SKM-1 (cell line): ENCODE measurements around the gene SF3B3.

ENCODE experiments used
- DNase-seq: peaks from one replicate; lab custom pipeline; 2025; ENCODE audit not compliant: unreplicated experiment; lab: John Stamatoyannopoulos, UW

The SF3B3 gene

DNA sequence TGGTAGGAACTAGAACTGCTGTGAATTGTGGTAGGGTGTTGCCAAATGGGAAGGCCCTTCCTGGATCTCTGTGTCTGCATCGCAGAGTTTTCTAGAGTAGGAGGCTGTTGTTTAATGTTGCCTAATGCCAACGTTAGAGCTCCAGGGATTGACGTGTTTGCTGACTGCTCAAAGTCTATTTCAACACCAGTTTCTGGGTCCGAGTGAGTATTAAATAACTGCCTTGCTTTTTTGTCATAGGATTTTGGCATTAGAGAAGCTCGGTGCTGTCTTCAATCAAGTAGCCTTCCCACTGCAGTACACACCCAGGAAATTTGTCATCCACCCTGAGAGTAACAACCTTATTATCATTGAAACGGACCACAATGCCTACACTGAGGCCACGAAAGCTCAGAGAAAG, 40.0 kb downstream of the SF3B3 start:
- no peak for DNase-seq

DNA sequence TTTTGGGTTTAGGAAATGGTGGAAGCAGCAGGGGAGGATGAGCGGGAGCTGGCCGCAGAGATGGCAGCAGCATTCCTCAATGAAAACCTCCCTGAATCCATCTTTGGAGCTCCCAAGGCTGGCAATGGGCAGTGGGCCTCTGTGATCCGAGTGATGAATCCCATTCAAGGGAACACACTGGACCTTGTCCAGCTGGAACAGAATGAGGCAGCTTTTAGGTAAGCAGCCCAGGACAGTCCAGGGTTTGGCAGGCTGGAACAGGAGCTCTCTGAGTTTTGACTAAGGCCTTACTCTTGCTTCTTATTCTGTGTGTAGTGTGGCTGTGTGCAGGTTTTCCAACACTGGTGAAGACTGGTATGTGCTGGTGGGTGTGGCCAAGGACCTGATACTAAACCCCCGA, 41.4 kb downstream of the SF3B3 start:
- no peak for DNase-seq

DNA sequence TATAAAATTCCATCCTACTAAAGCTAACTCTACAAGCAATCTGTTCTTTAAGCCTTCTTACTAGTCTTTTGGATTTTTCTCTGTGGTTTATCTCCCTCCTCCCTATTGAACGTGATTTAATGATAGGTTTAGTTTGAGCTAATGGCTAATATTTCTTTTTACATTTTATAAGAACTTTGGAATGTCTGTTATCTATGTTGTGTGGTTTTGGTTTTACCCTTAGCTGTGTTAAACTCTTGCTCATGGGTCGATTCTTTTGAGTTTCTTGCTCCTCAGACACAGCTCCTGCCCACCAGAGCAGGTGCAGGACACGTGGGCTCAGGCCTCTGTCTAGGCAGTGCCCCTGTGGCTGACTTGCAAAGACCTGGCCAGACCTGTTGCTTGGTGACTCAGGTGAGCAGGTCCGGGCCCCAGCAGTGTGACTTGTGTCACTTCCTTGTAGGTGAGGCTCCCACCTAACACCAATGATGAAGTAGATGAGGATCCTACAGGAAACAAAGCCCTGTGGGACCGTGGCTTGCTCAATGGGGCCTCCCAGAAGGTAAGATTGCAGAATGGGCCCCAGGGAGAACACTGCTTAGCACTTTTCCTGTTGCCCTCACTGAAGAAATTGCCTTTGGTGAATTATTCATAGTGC, 45.1 kb downstream of the SF3B3 start:
- DNase-seq, result no peak

DNA sequence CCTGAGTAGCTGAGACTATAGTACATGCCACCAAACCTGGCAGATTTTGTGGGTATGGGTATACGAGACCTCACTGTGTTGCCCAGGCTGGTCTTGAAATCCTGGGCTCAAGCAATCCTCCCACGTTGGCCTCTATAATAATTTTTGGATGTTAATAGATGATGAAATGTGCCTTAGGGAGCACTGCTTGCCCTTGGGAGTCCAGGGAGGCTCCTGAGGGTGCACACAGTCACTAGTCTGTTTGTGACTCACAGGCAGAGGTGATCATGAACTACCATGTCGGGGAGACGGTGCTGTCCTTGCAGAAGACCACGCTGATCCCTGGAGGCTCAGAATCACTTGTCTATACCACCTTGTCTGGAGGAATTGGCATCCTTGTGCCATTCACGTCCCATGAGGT, 46.1 kb downstream of the SF3B3 start:
- no peak for DNase-seq

DNA sequence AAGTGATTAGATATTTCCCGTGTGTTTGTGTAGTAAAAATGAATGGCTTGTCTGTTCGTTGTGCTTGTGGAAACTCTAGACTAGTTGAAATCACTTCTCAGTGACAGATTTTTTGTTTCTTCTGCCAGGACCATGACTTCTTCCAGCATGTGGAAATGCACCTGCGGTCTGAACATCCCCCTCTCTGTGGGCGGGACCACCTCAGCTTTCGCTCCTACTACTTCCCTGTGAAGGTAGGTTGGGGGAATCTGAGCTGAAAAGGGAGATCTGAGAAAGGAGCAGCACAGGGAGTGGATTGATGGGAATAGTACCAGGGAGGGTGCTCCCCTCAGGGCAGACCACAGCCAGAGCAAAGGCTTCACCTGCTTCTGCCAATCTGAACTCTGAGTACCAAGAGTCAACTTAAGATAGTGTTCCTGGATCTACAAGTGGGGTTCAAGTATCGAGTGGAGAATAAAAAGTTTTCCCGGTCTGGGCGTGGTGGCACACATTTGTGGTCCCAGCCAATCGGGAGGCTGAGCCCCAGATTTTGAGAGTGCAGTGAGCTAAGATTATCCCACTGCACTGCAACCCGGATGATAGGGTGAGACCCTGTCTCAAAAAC, 47.5 kb downstream of the SF3B3 start:
- no peak for DNase-seq

DNA sequence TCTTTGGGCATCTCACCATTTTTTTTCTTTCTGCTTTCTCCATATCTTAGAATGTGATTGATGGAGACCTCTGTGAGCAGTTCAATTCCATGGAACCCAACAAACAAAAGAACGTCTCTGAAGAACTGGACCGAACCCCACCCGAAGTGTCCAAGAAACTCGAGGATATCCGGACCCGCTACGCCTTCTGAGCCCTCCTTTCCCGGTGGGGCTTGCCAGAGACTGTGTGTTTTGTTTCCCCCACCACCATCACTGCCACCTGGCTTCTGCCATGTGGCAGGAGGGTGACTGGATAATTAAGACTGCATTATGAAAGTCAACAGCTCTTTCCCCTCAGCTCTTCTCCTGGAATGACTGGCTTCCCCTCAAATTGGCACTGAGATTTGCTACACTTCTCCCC, 48.0 kb downstream of the SF3B3 start:
- DNase-seq, result no peak

DNA sequence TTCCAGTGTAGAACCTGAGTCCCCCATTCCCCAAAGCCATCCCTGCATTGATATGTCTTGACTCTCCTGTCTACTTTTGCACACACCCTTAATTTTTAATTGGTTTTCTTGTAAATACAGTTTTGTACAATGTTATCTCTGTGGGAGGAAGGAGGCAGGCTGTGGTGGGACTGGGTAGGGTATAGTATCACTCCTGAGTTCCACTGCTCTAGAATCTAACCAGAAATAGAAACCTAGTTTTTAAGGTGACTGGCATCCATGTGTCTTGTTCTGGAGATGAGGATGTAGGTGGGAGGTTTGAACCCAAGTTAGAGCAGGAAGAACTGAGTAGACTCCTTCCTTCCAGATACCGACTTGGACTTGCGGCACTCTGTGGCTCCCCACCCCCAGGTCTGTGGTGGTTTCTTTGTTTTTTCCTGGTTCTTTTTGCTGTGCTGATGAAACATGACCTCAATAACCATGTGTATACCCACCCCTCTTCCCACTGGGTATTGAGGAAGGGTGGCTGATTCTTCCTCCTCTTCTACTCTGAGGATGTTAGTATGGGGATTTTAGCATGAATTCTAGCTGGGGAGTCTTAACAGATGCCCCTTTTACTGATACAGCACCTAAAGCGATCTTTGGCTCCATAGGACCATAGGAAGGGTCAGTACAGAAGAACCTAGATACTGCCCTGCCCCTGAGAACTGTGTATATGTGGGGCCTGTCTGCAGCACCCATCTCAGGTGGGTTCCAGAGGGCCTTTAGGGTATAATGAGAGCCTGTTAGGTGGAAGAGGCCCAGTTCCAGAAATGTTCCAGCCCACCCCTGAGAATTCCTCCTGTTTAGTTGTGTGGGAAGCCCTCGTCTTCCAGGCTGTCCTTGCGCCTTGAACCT, 48.7 kb downstream of the SF3B3 start:
- no peak for DNase-seq

DNA sequence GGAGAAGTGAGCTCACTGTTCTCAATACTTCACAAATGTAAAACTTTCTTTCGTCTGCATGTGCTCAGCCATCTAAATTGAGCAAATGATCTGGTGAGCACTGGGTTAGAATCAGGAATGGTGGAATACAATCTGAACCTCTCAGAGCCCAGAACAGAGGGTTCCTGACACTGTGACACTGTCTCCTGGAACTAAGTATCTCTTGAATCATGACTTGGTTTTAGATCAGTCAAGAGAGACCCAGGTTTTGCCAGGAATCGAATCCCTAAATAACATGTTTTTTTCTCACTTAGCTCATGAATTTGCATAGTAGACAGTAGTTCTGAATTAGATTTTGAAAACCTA, 49.3 kb downstream of the SF3B3 start:
- DNase-seq, result no peak

DNA sequence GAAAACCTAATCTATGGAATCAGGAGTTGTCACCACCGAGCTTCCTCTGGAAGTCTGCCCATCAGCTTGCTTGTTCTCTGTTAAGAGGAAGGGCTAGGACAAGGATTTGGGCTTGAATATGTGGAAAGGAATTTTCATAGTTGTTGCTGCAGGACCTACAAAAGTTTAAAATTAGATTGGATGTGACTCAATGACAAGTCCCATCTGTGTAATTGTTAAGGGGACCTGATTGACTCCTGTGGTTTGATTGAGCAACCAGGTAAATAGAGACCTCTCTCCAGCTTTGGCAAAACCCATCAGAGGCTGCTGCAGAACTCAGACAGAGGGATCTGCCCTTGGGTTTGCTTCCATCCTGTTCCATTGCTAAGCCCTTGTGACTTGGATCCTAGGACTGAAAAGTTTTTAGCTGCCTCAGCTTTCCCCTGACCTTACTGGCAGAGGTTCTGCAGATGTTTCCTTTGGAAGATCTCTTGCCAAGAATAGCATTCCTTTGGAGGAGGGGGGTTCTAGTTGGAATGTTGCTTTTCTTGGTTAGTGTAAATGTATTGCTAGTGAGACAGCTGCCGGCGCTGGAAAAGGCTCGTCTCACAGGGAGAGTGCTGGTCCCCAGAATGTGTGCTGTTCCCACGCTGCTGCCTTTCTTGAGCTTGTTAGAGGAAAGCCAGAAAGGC, 50.0 kb downstream of the SF3B3 start:
- DNase-seq, result no peak

DNA sequence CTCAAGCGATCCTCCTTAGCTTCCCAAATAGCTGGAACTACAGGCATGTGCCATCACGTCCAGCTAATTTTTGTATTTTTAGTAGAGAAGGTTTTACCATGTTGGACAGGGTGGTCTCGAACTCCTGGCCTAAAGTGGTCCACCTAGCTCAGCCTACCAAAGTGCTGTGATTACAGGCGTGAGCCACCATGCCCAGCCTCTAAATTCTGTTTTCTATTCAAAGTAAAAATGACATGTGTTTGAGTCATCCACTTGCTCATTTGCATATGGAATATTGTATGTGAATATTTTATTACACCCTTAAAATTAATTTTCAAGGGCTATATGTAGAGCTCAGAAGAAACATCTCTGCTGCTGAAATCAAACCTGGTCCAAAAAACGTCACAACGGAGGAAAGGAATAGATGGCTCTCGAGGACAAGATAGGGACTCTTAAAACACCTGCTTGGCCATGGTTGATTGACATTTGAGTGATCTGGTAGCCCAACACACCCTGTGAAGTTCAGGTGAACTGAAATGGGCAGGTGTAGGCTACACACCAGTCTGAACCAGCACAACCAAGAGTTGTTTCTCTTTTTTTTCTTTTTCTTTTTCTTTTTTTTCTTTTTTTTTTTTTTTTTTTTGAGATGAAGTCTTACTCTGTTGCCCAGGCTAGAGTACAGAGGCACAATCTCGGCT, 51.1 kb downstream of the SF3B3 start:
- no peak for DNase-seq

DNA sequence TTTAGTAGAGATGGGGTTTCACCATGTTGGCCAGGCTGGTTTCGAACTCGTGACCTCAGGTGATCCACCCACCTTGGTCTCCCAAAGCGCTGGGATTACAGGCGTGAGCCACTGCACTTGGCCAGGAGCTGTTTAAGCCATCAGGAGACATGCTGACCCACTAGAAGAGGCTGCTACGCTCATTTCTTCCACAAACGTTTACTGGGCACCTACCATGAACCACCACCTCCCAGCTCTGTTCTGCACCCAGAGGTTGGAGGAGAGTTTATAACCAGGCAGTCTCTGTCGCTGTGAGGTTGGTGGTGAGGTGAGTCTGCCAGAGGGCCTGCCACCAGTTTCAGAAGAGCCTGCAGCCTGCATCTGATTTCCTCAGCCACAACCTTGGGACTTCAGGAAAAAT, 51.8 kb downstream of the SF3B3 start:
- no peak for DNase-seq

DNA sequence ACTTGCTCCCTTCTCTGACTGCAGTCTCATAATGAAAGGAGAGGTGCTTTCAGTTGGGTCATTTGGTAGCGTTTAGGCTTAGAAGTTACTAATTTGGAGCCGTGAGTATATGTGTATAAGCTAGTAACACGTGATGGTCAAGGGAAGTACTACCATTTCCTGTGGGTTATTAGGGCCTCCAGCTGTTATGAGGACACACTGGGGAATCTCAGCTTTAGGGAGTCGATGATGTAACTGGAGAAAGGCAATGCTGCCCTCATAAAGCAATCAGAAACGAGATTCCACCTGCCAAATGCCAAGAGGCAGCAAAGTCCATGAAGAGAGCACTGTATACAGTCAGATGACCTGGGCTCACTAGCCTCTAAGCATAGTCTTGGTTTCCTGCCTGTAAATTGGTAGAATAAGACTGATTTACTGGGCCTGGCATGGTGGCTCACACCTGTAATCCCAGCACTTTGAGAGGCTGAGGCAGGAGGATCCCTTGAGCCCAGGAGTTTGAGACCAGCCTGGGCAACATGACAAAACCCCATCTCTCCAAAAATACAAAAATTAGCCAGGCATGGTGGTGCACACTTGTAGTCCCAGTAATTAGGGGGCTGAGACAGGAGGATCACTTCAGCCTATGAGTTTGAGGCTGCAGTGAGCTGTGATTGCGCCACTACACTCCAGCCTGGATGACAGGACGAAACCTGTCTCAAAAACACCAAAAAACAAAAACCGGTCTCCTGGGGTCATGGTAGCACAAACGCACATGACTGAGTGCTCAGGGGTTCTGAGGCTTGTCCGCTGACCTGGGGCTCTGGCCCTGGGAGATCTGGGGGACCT, 53.0 kb downstream of the SF3B3 start:
- no peak for DNase-seq

DNA sequence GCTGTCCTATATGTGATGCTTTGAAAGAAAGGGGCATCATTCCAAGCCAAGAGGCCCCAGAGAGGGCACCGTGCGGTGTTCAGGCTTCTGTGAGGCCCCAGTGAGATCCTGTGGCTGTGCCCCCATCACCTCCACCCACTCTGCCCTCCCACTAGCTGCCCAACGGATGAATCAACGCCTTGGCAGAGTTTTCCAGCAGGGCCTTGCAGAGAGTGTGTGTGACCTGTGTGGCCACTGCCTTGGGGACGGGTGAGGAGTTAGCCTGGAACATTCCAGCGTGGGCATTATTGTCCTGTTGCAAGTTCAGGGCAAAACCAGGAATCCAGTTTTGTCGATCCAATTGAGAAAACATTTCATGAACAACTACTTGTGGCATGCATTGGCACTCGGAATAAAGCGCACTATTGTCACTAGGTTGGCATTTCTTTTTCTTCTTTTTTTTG, 53.7 kb downstream of the SF3B3 start:
- no peak for DNase-seq

DNA sequence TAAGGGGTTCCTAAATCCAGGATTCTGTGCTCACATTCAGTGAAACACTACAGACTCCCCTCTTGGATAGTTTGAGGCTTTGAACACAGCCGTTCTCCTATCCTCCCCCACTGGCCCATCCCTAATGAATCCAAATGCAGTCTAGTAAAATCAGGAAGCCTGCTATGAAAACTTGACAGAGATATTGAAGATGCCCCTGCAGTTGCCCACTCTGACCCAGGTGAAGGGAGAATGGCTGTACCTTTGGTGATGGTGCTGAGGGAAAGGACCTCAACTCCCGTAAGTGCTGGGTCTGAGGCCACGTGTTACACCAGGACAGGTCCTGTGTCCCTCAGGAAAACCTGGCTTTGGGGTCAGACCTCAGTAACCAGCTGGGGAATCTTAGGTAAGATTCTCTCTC, 54.4 kb downstream of the SF3B3 start:
- DNase-seq, result no peak

DNA sequence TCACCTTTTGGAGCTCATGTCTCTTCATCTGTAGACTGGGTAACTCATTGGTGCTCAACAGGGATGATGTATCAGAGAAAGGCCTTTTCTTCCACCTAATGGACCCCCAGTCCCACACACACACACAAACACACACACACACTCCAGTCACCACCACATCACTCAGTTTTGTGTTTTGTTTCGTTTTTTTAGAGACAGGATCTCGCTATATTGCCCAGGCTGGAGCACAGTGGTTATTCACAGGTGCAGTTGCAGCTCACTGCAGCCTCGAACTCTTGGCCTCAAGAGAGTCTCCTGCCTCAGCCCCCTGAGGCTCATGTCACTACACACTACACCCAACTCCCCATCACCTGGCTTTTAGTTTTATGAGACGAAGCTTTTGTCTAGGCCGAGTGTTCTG, 55.6 kb downstream of the SF3B3 start:
- no peak for DNase-seq

DNA sequence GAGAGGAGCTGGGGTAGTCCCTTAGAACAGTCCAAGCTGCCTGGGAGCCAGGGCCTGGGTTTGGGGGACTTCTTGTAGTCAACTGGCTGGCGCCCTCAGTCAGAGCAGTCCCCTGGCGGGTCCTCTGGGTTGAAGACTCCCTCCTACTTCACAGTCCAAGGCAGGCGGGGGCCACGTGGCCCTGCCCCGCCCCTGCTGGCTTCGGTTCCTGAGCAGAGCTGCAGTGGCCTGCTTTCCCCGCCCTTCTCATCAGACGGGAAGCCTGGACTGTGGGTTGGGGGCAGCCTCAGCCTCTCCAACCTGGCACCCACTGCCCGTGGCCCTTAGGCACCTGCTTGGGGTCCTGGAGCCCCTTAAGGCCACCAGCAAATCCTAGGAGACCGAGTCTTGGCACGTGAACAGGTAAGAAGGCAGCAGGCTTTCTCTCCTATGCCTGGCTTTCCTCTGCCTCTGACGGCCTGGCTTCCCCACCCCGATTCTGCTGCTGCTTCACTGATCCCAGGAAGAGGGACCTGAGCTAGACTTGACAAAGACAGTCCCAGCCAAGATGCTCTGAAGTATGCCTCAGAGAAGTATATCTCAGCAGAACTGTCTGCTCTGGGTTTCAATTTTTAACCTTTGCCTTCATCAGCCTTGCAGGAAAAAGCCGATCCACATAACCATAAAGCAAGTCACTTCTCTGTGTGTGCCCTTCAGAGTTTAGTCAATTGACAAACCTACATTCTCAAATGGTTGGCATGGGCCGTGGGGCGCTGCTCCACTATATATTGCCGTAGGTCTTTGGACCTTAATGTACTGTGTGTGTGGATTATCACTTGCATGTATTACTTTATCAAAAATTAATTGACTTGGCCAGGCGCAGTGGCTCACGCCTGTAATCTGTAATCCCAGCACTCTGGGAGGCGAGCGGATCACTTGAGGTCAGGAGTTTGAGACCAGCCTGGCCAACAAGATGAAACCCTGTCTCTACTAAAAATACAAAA, 56.3 kb downstream of the SF3B3 start:
- DNase-seq, result no peak

DNA sequence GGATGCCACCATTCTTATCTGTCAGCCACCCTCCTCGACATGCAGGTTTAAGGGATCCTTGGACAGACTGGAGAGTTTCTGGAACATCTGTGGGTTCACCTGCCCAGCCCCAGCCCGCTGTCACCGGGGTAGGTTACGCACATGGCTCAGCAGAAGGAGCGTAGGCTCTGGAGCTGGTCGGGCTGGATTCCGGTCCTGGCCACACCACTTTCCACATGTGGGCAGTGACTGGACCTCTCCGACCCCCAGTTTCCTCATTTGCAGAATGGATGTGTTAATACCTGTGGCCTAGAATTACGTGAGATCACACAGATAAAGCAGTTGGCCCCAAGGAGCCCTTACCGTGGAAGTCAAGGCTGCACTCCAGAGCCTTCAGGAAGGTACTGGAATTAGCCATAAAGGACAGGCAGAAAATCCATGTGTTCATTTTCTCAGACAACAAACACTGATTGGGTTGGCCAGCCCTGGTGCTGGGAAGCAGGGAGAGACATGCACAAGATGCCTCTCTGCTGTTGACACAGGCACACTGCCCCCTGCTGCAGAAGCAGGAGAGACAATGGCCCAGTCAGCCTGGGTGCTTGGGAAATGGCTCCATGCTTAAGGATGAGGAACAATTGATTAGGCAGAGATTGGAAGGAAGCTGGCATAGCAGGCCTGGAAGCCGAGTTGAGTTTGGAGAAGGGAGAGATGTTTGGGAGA, 58.8 kb downstream of the SF3B3 start:
- no peak for DNase-seq

DNA sequence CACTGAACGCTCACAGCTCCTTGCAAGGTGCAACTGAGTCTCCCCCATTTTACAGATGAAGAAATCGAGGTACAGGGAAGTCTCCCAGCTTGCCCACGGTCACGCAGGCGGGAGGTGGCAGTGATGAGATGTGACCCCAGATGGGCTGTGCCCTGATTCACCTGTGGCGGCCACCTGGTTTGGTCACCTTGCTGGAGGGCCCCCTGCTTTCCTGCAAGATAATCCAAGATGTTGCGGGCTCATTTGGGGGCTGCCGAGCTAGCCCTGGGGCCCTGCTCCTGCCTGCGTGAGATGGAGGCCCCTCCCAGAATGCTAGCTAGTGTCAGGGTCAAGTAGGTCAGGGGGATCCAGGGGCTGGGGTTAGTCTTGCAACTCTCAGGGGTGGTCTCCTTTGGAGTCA, 63.1 kb downstream of the SF3B3 start:
- DNase-seq, result no peak

DNA sequence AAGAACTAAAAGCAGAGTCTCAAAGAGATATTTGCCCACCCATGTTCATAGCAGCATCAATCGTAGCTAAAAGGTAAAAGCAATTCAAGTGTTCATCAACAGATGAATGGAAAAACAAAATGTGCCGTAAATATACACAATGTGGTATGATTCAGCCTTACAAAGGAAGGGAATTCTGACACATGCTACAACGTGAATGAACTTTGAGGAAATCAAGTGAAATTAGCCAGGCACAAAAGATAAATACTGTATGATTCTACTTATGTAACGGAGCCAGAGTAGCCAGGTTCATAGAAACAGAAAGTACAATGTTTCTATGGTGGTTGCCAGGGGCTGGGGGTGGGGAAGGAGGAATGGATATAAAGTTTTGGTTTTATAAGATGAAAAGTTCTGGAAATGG, 64.9 kb downstream of the SF3B3 start:
- DNase-seq, result no peak
